ENCODE results near the gene FBXW7.
A peak's percentile ranks its signal among the peaks of the same experiment; 100 is the strongest.

Gene FBXW7

GRCh38 chr4:152427981-152428380 is 107.9 kb downstream of the FBXW7 start:
- ATAC-seq (ENCODE audit: low read depth) = no peak

GRCh38 chr4:152424977-152425376 is 110.9 kb downstream of the FBXW7 start:
- no peaks in the 10 kb centered on the region for H3K9me3 ChIP-seq (ENCODE audit: severe bottlenecking)
- no peak for TF ChIP-seq CTCF (IDR thresholded peaks at IDR 0.05; ENCODE audit: poor library complexity, severe bottlenecking)
- ATAC-seq (ENCODE audit: low read depth) = peak; percentile 31; the same call in 2 of the 3 replicates

More at GRCh38 chr4:152427981-152428380, 107.9 kb downstream of the FBXW7 start:
- H3K36me3 ChIP-seq (ENCODE audit: low read depth) = no peaks in the 10 kb centered on the region
- DNase-seq (ENCODE audit: low spot score) = no peak
- H3K4me3 ChIP-seq (ENCODE audit: severe bottlenecking) = no peak overlapping the region
- H3K27me3 ChIP-seq (ENCODE audit: insufficient read depth, poor library complexity, severe bottlenecking) = no peaks in the 10 kb centered on the region
- no peaks in the 10 kb centered on the region for H3K9me3 ChIP-seq (ENCODE audit: severe bottlenecking)
- no peak overlapping the region for H3K27ac ChIP-seq (ENCODE audit: poor library complexity, severe bottlenecking)
- no peak for TF ChIP-seq CTCF (IDR thresholded peaks at IDR 0.05; ENCODE audit: poor library complexity, severe bottlenecking)
- peaks cover 3% of the 10 kb centered on the region for H3K4me1 ChIP-seq (ENCODE audit: insufficient read depth, poor library complexity, severe bottlenecking)

GRCh38 chr4:152424396-152424795 is 111.5 kb downstream of the FBXW7 start:
- no peak for TF ChIP-seq CTCF (IDR thresholded peaks at IDR 0.05; ENCODE audit: poor library complexity, severe bottlenecking)
- Histone ChIP-seq H3K36me3 (ENCODE audit: low read depth) (no peaks in the 10 kb centered on the region), H3K9me3 (ENCODE audit: severe bottlenecking) (no peaks in the 10 kb centered on the region), H3K27me3 (ENCODE audit: insufficient read depth, poor library complexity, severe bottlenecking) (no peaks in the 10 kb centered on the region), H3K4me1 (ENCODE audit: insufficient read depth, poor library complexity, severe bottlenecking) (peaks cover 3% of the 10 kb centered on the region), H3K27ac (ENCODE audit: poor library complexity, severe bottlenecking) (no peak overlapping the region), H3K4me3 (ENCODE audit: severe bottlenecking) (no peak overlapping the region)
- DNase-seq (ENCODE audit: low spot score) (no peak), ATAC-seq (ENCODE audit: low read depth) (no peak)

More at GRCh38 chr4:152424977-152425376, 110.9 kb downstream of the FBXW7 start:
- Histone ChIP-seq H3K4me1 (ENCODE audit: insufficient read depth, poor library complexity, severe bottlenecking) (peaks cover 3% of the 10 kb centered on the region), H3K4me3 (ENCODE audit: severe bottlenecking) (no peak overlapping the region), H3K27ac (ENCODE audit: poor library complexity, severe bottlenecking) (no peak overlapping the region), H3K36me3 (ENCODE audit: low read depth) (no peaks in the 10 kb centered on the region), H3K27me3 (ENCODE audit: insufficient read depth, poor library complexity, severe bottlenecking) (no peaks in the 10 kb centered on the region)
- no peak for DNase-seq (ENCODE audit: low spot score)

- no peak overlapping the region for H3K4me3 ChIP-seq (ENCODE audit: severe bottlenecking)
- H3K27me3 ChIP-seq (ENCODE audit: insufficient read depth, poor library complexity, severe bottlenecking) = no peaks in the 10 kb centered on the region
- DNase-seq (ENCODE audit: low spot score) (no peak), ATAC-seq (ENCODE audit: low read depth) (no peak)
- no peaks in the 10 kb centered on the region for H3K9me3 ChIP-seq (ENCODE audit: severe bottlenecking)
- H3K27ac ChIP-seq (ENCODE audit: poor library complexity, severe bottlenecking) = no peak overlapping the region
- H3K4me1 ChIP-seq (ENCODE audit: insufficient read depth, poor library complexity, severe bottlenecking) = peaks cover 3% of the 10 kb centered on the region
- no peak for TF ChIP-seq CTCF (IDR thresholded peaks at IDR 0.05; ENCODE audit: poor library complexity, severe bottlenecking)
- H3K36me3 ChIP-seq (ENCODE audit: low read depth) = no peaks in the 10 kb centered on the region
Observed at GRCh38 chr4:152422817-152423320, 113.0 kb downstream of the FBXW7 start.

- ATAC-seq (ENCODE audit: low read depth) (no peak), DNase-seq (ENCODE audit: low spot score) (no peak)
- no peak for TF ChIP-seq CTCF (IDR thresholded peaks at IDR 0.05; ENCODE audit: poor library complexity, severe bottlenecking)
- Histone ChIP-seq H3K9me3 (ENCODE audit: severe bottlenecking) (no peaks in the 10 kb centered on the region), H3K36me3 (ENCODE audit: low read depth) (no peaks in the 10 kb centered on the region), H3K4me1 (ENCODE audit: insufficient read depth, poor library complexity, severe bottlenecking) (peaks cover 4% of the 10 kb centered on the region), H3K4me3 (ENCODE audit: severe bottlenecking) (no peak overlapping the region), H3K27ac (ENCODE audit: poor library complexity, severe bottlenecking) (no peak overlapping the region), H3K27me3 (ENCODE audit: insufficient read depth, poor library complexity, severe bottlenecking) (no peaks in the 10 kb centered on the region)
Observed at GRCh38 chr4:152421576-152421975, 114.3 kb downstream of the FBXW7 start.

Measured in RWPE2 (cell line).